Stimulated activated CD8-positive, alpha-beta memory T cell treated with anti-CD3 and anti-CD28 coated beads, Interleukin-4, amount 100 ng/mL, for 4 hours (primary cell): Measurements from ENCODE around the gene NANOS2.

ENCODE experiments used
- DNase-seq, 2 donors: peaks; one replicate each; pipeline ENCODE4 v3.0.0-alpha.2; 2020; ENCODE audit warnings: low read depth in 2 of 2, low spot score in 1 of 2

Gene NANOS2

DNA sequence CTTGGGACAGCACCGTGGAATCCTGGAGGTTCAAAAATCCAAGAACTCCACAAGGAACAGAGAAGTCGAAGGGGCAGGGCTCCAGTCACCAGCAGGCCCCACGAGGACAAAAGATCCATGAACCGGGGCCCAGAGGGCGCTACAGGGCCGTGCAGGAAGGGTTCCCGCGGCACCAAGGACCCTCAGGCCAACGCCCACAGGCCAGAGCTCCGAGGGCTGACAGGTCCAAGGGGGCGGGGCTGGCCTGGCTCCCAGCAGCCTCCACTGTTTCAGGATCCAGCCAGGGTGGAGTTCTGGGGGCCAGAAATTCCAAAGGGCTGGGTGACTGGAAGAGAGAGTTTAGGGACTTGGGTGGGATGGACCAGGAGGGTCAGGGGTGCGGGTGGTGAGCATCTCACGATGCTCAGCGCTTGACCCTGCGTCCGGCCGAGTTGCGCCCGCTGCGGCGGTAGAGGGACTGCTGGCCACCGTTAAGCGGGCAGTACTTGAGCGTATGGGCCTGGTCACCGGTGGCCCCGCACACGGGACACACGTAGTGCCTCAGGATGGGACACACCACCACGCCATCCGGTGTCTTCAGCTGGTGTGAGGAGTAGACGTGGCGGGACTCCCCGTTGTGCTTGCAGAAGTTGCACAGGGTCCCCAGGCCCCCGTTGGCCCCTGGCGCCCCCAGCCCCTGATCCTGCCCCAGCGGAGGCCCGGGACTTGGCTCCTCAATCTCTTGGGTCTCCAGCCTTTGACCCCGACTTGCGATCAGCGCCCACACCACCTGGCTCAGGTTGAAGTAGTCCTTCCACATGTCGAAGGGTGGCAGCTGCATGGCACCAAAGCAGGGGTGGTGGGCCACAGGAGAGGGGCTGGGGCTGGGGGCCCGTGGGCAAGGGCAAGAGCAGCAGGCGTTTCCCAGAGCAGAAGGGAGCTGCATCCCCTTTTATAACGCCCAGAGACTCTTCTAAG, at the start of gene NANOS2:
TSS of gene NANOS2 (minus strand) at position 905 of the 957 bp plus-strand sequence. CDS start at position 820, 85 bp downstream.
- DNase-seq = no peak

DNA sequence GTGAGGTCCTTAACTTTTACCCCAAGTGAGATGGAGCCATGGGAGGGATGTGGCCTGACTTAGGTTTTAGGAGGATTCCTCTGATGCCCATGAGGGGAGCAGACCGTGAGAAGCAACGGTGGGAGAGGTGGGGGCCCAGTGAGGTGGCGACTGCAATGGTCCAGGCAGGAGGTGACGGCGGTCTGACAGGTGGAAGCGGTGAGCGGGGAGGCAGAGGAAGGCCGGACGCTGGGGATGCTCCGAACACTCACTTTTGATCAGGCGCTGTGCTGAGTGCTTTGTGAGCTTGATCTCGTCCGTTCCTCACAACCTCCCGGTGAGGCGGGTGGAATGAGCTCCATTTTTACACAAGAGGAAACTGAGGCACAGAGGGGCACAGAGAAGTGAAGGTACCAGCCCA, 47.4 kb upstream of the NANOS2 start:
- no peak for DNase-seq

DNA sequence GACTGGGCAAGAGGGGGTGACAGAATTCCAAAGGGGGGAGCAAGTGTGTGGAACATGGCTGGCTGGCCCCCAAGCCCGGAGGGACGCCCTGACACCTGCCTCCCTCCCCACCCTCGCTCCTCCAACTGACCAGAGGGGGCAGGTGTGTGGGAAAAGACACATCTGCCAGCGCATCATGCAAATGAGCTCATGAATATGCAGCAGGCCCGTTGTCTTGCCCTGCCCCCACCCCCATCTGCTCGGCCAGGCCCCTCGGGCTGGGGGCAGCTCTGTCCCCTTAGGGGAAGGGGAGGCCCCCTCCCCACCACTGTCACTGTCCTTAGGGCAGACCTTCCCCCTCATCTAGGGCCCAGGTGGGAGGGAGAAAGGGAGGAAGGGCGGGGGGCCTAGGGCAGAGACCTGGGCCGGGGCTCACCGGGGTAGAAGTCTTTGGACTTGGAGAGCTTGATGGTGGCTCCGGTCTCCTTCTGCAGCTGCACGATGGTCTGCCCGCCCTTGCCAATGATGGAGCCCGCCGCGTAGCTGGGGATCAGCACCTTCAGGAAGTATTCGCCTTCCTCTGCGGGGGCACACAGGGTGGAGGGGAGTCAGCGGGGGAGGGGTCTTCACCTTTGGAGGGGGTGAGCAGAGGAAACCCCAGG, 46.1 kb upstream of the NANOS2 start:
- no peak for DNase-seq

DNA sequence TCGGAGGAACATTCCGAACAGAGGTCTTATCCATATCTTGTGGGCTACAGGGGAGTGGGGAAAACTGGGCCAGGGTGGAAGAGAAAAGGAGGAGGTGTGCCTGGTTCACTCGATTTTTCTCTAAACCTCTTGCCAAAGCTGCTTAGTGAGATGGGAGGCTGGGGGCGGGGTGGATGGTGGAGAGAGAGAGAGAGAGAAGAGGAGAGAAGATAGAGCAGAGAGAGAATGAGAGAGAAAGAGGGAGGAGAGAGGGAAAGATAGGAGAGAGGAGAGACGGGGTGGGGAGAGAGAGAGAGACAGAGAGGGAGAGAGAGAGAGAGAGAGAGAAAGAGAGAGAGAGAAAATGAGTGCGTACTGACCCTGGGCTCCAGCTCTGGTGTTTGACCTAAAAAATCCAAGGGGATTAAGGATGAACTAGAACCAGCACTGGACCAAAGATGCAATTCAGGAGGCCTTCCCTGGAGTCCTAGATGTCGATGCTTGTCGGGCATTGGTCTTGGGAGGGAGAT, 45.0 kb upstream of the NANOS2 start:
- DNase-seq = no peak

DNA sequence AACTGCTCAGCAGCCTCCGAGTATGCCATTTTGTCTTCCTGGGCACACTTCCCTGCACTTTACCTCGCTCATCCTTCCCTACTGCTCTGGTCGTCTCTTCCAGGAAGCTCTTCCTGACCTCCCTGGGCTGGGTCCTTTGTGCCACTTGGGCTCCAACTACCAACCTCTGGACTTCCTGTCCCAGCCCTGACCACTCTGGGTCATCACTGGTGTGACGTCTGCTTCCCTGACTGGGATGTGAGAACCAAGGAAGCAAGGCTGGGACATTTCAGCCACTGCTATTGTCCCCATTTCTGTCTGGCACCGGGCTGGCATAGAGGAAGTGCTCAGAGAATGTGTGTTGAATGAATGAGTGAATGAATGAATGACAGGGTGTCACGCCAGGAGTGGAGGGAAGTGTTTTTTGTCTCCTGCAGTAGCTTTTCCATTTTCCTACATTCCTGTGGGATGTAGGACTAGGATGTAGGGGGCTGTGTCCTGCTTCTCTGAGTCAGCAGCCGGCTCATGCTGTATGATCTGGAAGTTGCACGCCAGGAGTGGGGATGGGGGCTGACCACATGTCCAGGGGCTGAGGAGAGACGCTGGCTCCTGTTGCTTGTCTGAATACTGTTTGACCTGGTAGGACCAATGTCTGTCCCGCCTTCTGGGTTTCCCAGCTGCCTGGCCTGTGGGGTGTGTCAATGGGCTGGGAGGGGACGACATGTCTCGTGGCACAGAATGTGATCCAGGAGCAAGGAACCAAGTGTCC, 44.4 kb upstream of the NANOS2 start:
- DNase-seq = no peak

DNA sequence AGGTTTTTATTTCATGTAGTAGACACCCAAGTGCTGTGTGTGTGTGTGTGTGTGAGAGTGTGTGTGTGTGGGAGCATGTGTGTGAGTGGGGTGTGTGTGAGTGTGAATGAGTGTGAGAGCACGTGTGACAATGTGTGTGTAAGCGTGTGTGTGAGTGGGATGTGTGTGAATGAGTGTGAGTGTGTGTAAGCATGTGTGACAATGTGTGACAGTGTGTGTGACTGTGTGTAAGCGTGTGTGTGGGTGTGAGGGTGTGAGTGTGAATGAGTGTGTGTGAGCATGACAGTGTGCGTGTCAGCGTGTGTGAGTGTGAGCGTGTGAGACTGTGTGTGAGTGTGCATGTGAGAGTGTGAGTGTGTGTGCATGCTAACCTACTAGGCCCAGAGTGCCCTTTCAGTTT, 43.7 kb upstream of the NANOS2 start:
- DNase-seq = no peak

DNA sequence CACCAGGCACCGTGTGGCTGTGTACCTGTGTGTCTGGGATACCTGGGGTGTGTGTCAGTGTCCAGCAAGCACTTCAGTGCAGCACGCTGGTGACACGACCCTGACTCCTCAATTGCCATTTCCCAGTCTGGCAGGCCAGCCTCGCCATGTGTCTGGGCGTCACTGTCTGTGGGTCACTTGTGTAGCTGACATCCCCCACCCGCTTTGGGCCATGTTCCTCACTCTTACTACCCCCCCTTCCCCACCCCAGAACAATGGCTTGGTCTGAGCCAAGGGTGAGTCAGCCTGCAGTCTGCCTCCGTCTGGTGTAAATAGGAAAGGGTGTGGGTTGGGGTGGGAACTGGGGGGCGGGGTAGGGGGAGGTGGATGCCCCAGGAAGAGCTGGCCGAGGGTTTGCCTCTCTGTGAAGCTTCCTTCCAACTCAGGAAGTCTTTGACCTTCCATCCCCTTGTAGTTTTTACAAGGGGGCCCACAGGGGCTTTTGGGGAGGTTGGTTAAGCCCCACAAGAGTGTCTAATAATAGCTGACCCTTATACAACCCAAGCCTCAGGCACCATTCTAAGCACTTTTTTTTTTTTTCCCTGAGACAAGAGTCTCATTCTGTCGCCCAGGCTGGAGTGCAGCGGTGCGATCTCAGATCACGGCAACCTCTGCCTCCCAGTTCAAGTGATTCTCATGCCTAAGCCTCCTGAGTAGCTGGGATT, 41.5 kb upstream of the NANOS2 start:
- no peak for DNase-seq

DNA sequence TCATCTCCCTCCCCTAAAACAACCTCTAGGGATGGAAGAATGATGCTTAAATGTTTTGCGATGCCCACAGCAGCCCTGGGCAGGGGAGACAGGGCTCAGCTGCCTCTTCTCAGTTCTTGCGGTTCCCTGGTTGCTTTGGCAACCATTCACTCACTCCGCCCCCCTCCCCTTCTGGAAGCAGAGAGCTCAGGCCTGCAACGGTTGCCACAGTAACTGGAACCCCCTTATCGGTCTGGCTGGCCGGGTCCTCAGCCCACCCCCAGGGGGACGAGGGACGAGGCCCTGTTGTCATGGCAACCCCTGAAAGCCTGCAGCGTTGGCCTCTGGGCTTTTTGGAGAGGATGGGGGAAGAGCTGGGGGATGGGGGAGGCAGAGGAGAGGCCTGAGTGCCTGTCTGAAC, 39.6 kb upstream of the NANOS2 start:
- DNase-seq = no peak

DNA sequence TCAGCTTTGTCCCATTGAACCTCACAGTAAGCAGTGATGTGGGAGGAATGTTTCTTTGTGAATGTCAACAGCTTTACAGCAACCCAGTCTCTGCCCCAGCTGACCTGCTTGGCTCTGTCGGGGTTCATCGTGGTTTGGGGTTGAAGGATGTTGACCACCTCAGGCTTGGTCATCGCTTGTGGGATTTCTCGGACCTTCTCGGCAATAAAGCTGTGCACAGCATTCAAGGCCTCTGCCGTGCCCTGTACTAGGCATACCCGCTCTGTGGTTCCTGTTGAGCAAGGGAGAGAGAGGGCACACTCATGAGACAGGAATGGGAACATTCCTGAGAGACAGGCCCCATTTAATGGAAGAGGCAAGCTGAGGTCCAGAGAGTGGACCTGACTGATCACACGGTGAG, 39.1 kb upstream of the NANOS2 start:
- DNase-seq = no peak

DNA sequence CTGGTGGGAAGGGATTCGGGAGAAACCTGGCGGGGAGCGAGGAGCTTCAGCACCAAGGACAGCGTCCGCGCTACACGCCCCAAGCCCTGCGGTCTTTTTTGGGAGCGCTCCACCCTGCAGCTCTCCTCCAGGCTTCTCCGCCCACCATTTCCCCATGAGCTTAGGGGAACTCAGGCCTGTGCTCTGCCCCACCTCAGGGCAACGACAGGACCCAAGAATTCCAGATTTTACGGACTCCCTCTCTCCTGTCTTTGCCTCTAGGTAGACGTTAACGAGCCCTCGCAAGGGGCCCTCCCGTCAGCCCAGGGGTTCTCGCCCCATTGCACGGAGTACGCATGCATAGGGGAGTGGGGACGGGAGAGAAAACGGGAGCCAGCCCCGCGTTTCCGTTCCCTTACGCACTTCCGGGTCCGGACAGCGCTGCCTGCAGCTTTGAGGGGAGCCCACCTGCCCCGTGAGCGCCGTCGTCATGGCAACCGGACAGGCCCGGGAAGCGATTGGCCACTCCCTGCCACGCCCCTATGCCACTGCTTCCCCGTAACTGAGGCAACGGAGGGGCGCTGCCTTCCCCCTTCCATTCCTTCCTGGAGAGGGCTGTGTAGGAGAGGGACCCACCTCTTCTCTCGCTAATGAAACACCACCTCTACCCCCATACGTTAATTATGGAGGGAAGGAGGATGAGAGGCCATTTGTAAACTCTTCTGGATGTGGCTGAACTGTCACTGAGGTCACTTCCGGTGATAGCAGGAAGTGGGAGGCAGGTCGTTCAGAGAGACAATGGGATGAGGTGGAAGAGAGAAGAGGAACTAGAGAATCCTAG, 38.3 kb upstream of the NANOS2 start:
- DNase-seq = no peak

DNA sequence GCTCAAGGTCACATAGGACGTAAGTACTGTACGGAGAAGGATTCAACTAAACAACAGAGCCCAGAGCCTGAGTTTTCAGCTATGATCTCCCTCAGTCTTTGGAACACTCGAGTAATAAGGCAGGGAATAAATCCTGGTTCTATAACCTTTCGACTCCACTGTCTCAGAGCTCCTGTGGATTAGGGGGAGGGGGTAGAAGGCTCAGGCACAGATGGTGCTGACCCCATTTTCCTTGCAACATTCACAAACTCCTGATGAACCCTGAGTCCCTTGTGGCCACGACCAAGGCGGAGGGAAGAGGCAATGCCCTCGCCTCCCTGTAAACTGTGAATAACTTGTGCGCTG, 37.7 kb upstream of the NANOS2 start:
- DNase-seq = no peak

DNA sequence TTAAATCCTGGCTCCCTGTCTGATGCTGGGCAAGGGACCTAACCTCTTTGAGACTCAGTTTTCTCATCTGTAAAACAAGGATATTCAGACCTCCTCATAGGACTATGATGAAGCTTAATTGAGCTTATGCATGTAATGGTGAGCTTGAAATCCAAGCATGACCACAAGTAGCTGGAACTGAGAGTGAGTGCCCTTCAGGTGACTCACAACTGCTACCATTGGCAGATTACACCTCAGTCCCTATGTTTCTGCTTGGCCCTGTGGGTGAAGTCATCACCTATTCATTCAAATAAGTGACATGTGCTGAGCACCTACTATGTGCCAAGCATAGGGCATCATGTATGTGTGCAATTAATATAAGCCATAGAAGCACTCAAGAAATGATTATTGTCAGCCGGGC, 33.3 kb upstream of the NANOS2 start:
- no peak for DNase-seq

DNA sequence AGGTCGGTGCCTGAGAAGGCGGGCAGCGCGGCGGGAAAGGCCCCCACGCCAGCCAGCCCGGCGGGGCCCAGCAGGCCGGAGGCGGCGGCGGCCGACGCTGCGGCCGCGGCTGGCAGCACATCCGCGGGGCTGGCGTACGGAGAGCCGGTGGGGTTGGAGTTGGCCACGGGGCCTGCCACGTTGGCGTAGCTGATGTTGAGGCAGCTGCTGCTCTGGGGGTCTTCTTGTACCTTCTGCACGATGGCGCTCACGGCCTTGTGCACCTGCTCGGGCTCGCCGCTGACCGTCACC, 25.9 kb upstream of the NANOS2 start:
- DNase-seq = no peak

DNA sequence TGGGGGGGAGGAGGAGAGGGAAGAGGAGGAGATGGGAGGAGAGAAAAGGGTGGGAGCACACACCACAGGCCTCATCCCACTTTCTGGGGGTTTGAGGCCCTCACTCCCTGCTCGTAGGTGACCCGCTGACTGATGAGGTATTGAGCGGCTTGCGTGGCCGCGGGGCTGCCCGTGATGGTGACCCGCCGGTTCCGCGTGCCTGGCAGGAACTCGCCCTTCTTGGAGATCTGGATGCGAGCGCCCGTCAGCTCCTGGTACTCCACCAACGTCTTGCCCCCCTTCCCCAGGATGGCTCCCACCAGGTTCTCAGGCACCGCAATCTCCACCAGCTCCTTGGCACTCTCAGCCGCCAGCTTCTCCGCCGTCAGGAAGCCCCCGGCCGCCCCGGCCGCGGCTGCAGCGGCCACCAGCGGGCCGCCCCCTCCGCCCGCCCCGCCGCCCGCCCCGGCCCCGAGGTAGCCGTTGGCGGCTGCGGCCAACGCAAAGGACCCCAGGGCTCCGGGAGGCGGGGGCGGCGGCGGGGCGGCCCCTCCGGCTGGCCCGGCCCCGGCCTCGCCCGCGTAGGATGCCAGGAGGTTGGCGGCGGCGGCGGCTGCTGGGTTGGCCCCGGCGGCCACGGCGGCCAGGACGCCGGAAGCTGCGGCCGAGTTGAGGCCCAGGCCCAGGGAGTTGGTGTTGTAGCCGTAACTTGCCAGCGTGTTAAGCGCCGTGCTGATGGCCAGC, 25.4 kb upstream of the NANOS2 start:
- no peak for DNase-seq

DNA sequence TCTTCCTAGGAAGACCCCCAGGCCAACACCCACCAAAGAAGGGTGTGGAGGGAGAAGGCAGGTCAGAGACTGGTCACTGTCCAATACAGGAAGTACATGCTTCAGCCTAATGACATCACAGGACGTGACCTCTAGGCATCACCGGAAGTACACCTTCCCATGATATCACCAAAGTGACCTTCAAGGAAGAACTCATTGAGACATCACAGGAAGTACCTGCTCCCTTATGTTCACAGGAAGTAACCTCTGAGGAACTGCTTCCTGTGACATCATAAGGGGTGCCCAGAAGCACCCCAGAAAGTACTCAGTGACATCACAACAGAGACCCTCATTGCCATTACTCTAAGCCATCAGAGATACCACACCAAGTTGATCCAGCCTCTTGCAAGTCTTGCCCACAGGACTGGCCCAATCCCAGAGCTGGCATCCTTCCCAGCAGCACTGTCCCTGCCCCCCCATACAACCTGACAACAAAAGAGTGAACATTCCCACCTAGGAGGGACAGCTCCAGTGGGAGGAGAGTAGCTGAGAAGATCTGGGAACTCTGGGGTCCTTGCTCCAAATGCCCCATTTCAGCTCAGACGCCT, 24.2 kb upstream of the NANOS2 start:
- no peak for DNase-seq

DNA sequence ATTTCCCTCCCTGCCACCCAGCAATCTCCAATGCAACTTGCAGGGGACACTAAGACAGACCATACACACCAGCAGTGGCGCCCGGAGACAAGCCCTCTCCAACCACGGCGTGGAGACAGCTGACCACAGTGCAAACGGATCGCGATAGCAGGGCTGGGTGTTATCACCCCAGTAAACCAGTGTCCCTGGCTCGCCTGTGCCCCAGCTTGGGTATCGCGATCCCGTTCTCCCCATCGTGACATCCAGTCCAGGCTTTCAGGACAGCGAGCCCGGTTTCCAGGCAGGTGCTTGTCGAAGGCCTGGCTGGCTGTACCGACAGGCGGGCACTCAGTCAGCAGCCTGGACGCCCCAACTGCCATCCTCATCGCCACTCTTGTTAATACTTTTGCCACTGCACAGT, 20.7 kb upstream of the NANOS2 start:
- DNase-seq = no peak

DNA sequence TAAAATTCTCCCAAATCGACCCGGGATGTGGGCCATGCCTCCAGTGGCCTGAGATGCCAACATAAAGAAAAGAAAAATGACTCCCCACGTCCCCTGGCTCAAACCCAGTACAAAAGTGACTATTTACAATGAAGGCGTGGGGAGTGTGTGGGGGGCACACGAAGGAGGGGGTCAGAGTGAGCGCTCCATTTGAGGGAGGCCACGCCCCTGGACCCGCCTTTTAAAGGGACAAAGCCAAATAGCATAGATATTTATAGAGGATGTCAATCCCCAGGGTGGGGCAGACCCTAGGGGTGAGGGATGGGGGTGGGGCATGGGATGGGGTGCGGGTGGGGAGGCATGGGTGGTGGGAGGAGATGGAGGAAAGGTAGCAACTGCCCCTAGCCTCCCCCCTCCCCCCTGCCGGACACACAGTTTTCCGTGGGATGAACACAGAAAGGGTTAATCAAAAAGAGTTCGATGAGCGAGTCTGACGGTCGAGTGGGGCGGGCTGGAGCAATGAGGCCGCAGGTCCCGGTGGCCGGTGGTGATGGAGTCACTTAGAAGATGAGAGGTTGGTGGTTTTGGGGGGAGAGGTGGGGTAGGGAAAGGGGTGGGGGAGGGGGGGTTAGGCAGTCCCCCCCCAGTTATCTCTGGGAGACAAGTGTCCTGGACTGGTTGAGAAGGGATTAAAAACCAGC, 20.1 kb upstream of the NANOS2 start:
- DNase-seq = no peak

DNA sequence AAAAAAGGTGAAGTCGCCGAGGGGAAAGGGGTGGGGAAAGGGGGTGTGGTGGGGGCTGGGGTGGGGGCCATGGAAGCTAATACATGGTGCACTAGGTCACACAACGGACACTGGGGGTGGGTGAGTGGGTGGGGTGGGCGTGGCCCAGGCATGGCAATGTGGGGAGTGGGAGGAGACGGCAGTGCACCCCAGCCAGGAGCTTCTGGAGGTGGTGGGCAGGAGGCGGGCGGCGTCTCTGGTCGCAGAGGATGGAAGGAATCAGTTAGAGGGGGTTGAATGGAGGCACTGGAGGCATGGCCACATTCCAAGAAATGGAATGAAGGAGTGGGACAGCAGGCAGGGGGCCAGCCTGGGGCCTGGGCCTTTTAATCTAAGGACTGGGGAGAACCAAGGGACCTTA, 19.2 kb upstream of the NANOS2 start:
- no peak for DNase-seq

DNA sequence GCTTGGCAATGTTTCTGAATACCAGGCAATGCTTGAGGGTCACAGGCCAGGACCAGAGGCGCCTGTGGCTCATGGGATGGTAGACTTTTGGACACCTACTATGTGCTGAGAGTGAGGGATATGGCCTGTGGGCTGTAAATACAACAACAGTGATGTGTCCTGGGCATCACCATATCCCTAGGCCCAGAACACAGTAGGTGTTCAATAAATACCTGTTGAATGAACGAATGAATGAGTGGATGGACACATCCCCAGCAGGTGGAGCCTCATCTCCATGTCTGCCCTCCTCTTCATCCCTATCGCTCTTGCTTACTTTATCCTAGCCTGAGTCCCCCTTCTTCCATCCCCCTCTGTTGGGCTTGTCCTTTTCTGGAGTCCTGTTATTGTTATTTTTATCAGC, 16.5 kb upstream of the NANOS2 start:
- no peak for DNase-seq
